Nephron progenitor cell (in vitro differentiated cells): Measurements from ENCODE around the gene TRIM43.
"Not testable (repeated sequence)": the region's sequence is repeated elsewhere in the genome, so short reads cannot be mapped to it uniquely, and the experiment has no call there.

Source experiments
- DNase-seq: peaks from one replicate; pipeline ENCODE4 v3.0.0; 2021
- H3K27ac Mint-ChIP-seq: 2 replicates; pipeline ENCODE4 v1.8.0; 2021; ENCODE audit warnings: mild to moderate bottlenecking, moderate library complexity, mixed read lengths
- H3K27me3 Mint-ChIP-seq: 2 replicates; pipeline ENCODE4 v1.8.0; 2021; ENCODE audit warnings: mild to moderate bottlenecking, low read depth, mixed read lengths; ENCODE audit not compliant: poor library complexity
- H3K36me3 Mint-ChIP-seq: 2 replicates; pipeline ENCODE4 v1.8.0; 2021; ENCODE audit warnings: low read depth, mixed read lengths
- H3K4me1 Mint-ChIP-seq: 2 replicates; pipeline ENCODE4 v1.8.0; 2021; ENCODE audit warnings: mixed read lengths
- H3K4me3 Mint-ChIP-seq: 2 replicates; pipeline ENCODE4 v1.8.0; 2021; ENCODE audit warnings: mild to moderate bottlenecking, moderate library complexity, mixed read lengths
- H3K9me3 Mint-ChIP-seq: 2 replicates; pipeline ENCODE4 v1.8.0; 2021; ENCODE audit warnings: mild to moderate bottlenecking, moderate library complexity, mixed read lengths

The TRIM43 gene

GRCh38 chr2:95630987-95631386 is 39.2 kb downstream of the TRIM43 start:
- H3K27me3 Mint-ChIP-seq, H3K27ac Mint-ChIP-seq: not testable (repeated sequence)

GRCh38 chr2:95633626-95634259 is 41.9 kb downstream of the TRIM43 start:
- not testable (repeated sequence) for DNase-seq, H3K9me3 Mint-ChIP-seq, H3K27ac Mint-ChIP-seq, H3K36me3 Mint-ChIP-seq, H3K4me1 Mint-ChIP-seq, H3K4me3 Mint-ChIP-seq, H3K27me3 Mint-ChIP-seq

More at GRCh38 chr2:95630987-95631386, 39.2 kb downstream of the TRIM43 start:
- H3K4me1 Mint-ChIP-seq, H3K9me3 Mint-ChIP-seq, H3K4me3 Mint-ChIP-seq, H3K36me3 Mint-ChIP-seq, DNase-seq: not testable (repeated sequence)

- DNase-seq, H3K4me1 Mint-ChIP-seq, H3K27me3 Mint-ChIP-seq, H3K9me3 Mint-ChIP-seq, H3K4me3 Mint-ChIP-seq, H3K27ac Mint-ChIP-seq, H3K36me3 Mint-ChIP-seq: not testable (repeated sequence)
Observed at GRCh38 chr2:95640515-95641288, 48.9 kb downstream of the TRIM43 start.

- H3K27me3 Mint-ChIP-seq, H3K27ac Mint-ChIP-seq, H3K4me1 Mint-ChIP-seq: not testable (repeated sequence)
Observed at GRCh38 chr2:95641289-95641575, 49.4 kb downstream of the TRIM43 start.

GRCh38 chr2:95641787-95642186 is 50.0 kb downstream of the TRIM43 start:
- not testable (repeated sequence) for H3K4me1 Mint-ChIP-seq, H3K9me3 Mint-ChIP-seq, H3K36me3 Mint-ChIP-seq, H3K4me3 Mint-ChIP-seq, H3K27me3 Mint-ChIP-seq, H3K27ac Mint-ChIP-seq, DNase-seq

More at GRCh38 chr2:95641289-95641575, 49.4 kb downstream of the TRIM43 start:
- H3K4me3 Mint-ChIP-seq, DNase-seq, H3K9me3 Mint-ChIP-seq, H3K36me3 Mint-ChIP-seq: not testable (repeated sequence)

- H3K27me3 Mint-ChIP-seq, H3K4me3 Mint-ChIP-seq, H3K9me3 Mint-ChIP-seq, H3K27ac Mint-ChIP-seq, DNase-seq, H3K36me3 Mint-ChIP-seq, H3K4me1 Mint-ChIP-seq: not testable (repeated sequence)
Observed at GRCh38 chr2:95642360-95642759, 50.6 kb downstream of the TRIM43 start.

- not testable (repeated sequence) for H3K36me3 Mint-ChIP-seq, DNase-seq, H3K9me3 Mint-ChIP-seq, H3K4me3 Mint-ChIP-seq, H3K27ac Mint-ChIP-seq, H3K27me3 Mint-ChIP-seq, H3K4me1 Mint-ChIP-seq
Observed at GRCh38 chr2:95642951-95643350, 51.1 kb downstream of the TRIM43 start.

- H3K9me3 Mint-ChIP-seq, H3K4me1 Mint-ChIP-seq, H3K27ac Mint-ChIP-seq, DNase-seq, H3K27me3 Mint-ChIP-seq, H3K36me3 Mint-ChIP-seq, H3K4me3 Mint-ChIP-seq: not testable (repeated sequence)
Observed at GRCh38 chr2:95645312-95645711, 53.5 kb downstream of the TRIM43 start.

- not testable (repeated sequence) for H3K4me3 Mint-ChIP-seq, H3K9me3 Mint-ChIP-seq
Observed at GRCh38 chr2:95646274-95646994, 54.6 kb downstream of the TRIM43 start.

GRCh38 chr2:95648894-95649544 is 57.2 kb downstream of the TRIM43 start:
- H3K36me3 Mint-ChIP-seq, DNase-seq, H3K9me3 Mint-ChIP-seq, H3K4me3 Mint-ChIP-seq, H3K27me3 Mint-ChIP-seq, H3K27ac Mint-ChIP-seq, H3K4me1 Mint-ChIP-seq: not testable (repeated sequence)

More at GRCh38 chr2:95646274-95646994, 54.6 kb downstream of the TRIM43 start:
- DNase-seq, H3K27ac Mint-ChIP-seq, H3K27me3 Mint-ChIP-seq, H3K36me3 Mint-ChIP-seq, H3K4me1 Mint-ChIP-seq: not testable (repeated sequence)
